Psoas muscle (tissue), 8 donors: ENCODE measurements around the gene PAX5. TPM values are rescaled to one million over a fixed set of nuclear protein-coding genes. Genes with fewer than 3 reads are reported as not detected.

Experiments
- ATAC-seq, 4 donors: fragments of 200-7000 bp; cut with Tn5 transposase; one replicate each; pipeline ENCODE4 v1.9.1; 2020; ENCODE audit warnings: moderate library complexity in 3 of 4, mild to moderate bottlenecking in 2 of 4
- DNase-seq, 2 donors: peaks; one replicate each; pipeline ENCODE4 v3.0.0-alpha.2; 2020
- H3K27ac ChIP-seq: fragments of 200-600 bp; one replicate; pipeline ENCODE4 v1.8.0; 2022
- H3K27me3 ChIP-seq, 3 donors: fragments of 200-600 bp in 1 of 3; one replicate each; pipeline versions ENCODE4 v1.6.1 to v1.8.0; 2013 to 2022; ENCODE audit warnings: low read length in 2 of 3, mild to moderate bottlenecking in 2 of 3, moderate library complexity in 1 of 3; ENCODE audit not compliant: insufficient read depth in 3 of 3
- H3K36me3 ChIP-seq, 2 donors: fragments of 200-600 bp in 1 of 2; one replicate each; pipeline versions ENCODE4 v1.6.1 to v1.8.0; 2013 to 2022; ENCODE audit warnings: low read depth in 1 of 2, mild to moderate bottlenecking in 1 of 2, moderate library complexity in 1 of 2; ENCODE audit not compliant: insufficient read depth in 1 of 2
- H3K4me1 ChIP-seq: fragments of 200-600 bp; one replicate; pipeline ENCODE4 v1.8.0; 2022
- H3K4me3 ChIP-seq: fragments of 200-600 bp; one replicate; pipeline ENCODE4 v1.8.0; 2022; ENCODE audit warnings: mild to moderate bottlenecking
- H3K9me3 ChIP-seq: fragments of 200-600 bp; one replicate; pipeline ENCODE4 v1.8.0; 2022
- WGBS, 3 donors: extraction: QIAGEN DNeasy Blood & Tissue Kit; methylation state at CpG; one replicate each; pipeline versions ENCODE4 v1.1.6 to v1.1.7; 2013; 5-methylcytosine and 5-hydroxymethylcytosine counted together
- intact Hi-C, 2 donors: fragments of 100-400 bp; cut with DNase I; formaldehyde crosslinking; loops; one replicate each; pipeline versions ENCODE4 v1.11.0 to v1.14.2; 2022
- polyA plus RNA-seq, 3 donors: library from polyadenylated mRNA; stranded (reverse); fragments of 200-250 nt; gene quantifications; one replicate each; pipeline ENCODE4 v1.2.3, GENCODE V29; 2013
- total RNA-seq, 4 donors: library from RNA; stranded (reverse); fragmentation: NEBNext Ultra II Directional in 2 of 4; extraction: Animal tissue kit (Norgen Biotek cat#: 25700) in 2 of 4; gene quantifications; one replicate each; pipeline versions ENCODE4 v1.2.1 to v1.2.4, GENCODE V29; 2021 to 2023
- TF ChIP-seq, protein P1 (sequence below): fragments of 200-600 bp; IDR thresholded peaks from one replicate; pipeline ENCODE4 v1.8.0; 2022; ENCODE audit warnings: antibody characterized with exemption
- donor health status: healthy with polysubstance abuse.
- donor health status: DM: no; HTN: no; CAD: no; lungs with moderate emphysema.
- donor health status: Bipolar disorder and iron deficiency.
- donor health status: healthy.
- donor health status: DM: yes; HTN: yes; CAD: no.
- donor health status: DM: no; HTN: no; CAD: no.
- donor health status: DM: no; HTN: no; CAD: no.
- donor health status: DM: yes; HTN: yes; CAD: no.

PAX5 gene
- total and polyA plus RNA-seq, 7 donors: under 0.01 to 0.50 (median 0.06) TPM; not detected in 3

DNA sequence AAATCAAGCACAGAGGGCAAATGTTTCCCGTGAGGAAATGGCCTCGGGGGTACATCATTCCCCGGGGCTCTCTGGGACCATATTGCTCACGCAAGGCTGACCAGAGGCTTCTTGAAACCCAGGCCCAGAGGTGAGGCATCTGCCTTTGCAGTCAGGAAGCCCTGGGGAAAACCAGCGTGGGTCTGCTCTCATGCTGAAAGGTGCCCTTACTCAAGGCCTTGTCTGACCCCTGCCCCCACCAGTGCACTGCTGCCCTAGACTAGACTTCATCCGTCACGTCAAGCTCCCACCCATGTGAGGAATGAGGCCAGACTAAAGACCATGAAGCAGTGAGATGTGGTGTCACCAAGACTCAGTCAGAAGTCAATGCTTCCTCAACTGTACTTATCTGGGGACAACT lies 66.1 kb downstream of the PAX5 start:
- H3K4me3 ChIP-seq: no peak overlapping the region
- no peaks in the 10 kb centered on the region for H3K4me1 ChIP-seq
- H3K27me3 ChIP-seq: no peaks in the 10 kb centered on the region
- H3K27ac ChIP-seq: no peak overlapping the region
- ATAC-seq (no peak), DNase-seq (no peak)
- TF ChIP-seq, protein P1, sequence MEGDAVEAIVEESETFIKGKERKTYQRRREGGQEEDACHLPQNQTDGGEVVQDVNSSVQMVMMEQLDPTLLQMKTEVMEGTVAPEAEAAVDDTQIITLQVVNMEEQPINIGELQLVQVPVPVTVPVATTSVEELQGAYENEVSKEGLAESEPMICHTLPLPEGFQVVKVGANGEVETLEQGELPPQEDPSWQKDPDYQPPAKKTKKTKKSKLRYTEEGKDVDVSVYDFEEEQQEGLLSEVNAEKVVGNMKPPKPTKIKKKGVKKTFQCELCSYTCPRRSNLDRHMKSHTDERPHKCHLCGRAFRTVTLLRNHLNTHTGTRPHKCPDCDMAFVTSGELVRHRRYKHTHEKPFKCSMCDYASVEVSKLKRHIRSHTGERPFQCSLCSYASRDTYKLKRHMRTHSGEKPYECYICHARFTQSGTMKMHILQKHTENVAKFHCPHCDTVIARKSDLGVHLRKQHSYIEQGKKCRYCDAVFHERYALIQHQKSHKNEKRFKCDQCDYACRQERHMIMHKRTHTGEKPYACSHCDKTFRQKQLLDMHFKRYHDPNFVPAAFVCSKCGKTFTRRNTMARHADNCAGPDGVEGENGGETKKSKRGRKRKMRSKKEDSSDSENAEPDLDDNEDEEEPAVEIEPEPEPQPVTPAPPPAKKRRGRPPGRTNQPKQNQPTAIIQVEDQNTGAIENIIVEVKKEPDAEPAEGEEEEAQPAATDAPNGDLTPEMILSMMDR: no peak
- H3K36me3 ChIP-seq: no peaks in the 10 kb centered on the region
- H3K9me3 ChIP-seq: no peaks in the 10 kb centered on the region
- 67 to 84% (median 70%) methylated on average over 7 of the region's 7 CpGs for WGBS, 3 donors
- intact Hi-C loops: no loop called here

DNA sequence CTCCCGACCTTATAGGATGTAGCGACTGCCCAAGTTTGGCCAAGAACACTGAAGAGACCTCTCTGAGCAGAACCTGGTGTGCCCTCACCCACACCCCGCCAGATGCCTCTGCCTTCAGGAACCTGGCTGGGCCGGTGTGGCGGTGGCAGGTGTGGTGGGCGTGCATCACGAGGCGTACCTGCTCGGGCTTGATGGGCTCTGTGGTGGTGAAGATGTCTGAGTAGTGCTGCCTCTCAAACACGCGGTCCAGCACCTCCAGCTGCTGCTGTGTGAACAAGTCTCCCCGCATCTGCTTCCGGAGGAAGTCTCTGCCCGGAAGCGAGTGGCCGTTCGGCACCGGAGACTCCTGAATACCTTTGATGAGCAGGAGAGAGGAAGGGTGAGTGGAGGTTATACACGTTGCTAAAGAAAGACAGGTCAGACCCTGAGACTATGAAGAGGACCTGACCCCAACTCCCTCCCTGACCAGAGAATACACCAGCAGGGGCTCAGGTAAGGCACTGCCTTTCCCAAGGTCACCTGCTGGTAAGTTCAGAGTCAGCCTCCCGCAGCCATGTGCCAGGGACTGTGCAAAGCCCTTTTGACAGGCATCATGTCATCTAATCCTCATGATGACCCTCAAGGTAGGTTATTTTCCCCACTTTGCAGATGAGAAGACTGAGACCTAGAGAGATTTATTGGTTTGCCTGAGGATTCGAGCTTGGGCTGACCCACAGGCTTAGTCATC lies 67.5 kb downstream of the PAX5 start:
- TF ChIP-seq, protein P1: no peak
- WGBS, 3 donors: 79 to 89% (median 84%) methylated on average over 20 to 21 of the region's 21 CpGs
- Histone ChIP-seq H3K27ac (no peak overlapping the region), H3K4me3 (no peak overlapping the region), H3K27me3 (no peaks in the 10 kb centered on the region), H3K36me3 (no peaks in the 10 kb centered on the region), H3K4me1 (no peaks in the 10 kb centered on the region), H3K9me3 (no peaks in the 10 kb centered on the region)
- ATAC-seq (no peak), DNase-seq (no peak)
- intact Hi-C loops: no loop called here

DNA sequence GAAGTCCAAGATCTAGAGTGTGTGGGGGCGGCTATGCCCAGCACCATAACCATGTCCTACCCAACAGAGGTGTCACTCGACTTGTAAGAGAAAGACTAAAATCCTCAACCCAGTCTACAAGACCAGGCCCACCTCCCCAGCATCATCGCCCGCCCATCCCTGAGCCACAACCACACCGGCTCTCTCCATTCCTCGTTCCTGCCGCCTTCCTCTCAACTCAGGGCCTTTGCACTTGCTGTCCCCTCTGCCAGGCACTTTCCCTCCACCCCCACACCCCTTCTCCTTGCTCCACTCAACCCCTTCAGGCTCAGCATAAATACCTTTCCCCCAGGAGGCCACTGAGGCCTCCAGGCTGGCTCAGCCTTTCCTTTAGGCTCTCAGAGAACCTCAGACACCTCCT lies 69.3 kb downstream of the PAX5 start:
- Histone ChIP-seq H3K4me3 (no peak overlapping the region), H3K27ac (no peak overlapping the region), H3K9me3 (no peaks in the 10 kb centered on the region), H3K27me3 (peaks cover 0 to 1% (median 0%) of the 10 kb centered on the region in 3 donors), H3K4me1 (no peaks in the 10 kb centered on the region), H3K36me3 (no peaks in the 10 kb centered on the region)
- intact Hi-C loops: no loop called here
- TF ChIP-seq, protein P1: no peak
- ATAC-seq (no peak), DNase-seq (no peak)
- WGBS, 3 donors: 92 to 97% (median 94%) methylated on average over 7 of the region's 7 CpGs

DNA sequence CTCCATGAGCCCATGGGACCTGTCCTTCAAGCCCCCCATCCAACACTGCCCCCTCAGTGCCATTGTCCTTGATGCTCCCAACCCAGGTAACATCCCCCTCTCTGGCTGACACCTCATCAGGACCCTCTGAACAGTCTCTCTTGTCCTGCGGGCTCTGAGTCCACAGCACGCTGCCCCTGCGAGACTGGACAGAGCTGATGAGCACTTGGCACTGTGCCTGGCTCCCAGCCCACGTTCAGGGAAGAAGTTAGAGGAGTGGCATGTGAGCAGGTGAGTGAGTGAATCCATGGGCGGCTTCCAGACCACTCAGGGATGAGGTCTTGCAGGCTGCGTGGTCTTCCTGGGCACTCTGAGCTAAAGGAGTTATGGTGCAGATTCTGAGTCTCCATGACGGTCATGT lies 70.7 kb downstream of the PAX5 start:
- DNase-seq (no peak), ATAC-seq (no peak)
- TF ChIP-seq, protein P1: no peak
- Histone ChIP-seq H3K9me3 (no peaks in the 10 kb centered on the region), H3K36me3 (no peaks in the 10 kb centered on the region), H3K27me3 (peaks cover 0 to 4% (median 0%) of the 10 kb centered on the region in 3 donors), H3K27ac (no peak overlapping the region), H3K4me3 (no peak overlapping the region), H3K4me1 (no peaks in the 10 kb centered on the region)
- intact Hi-C loops: no loop called here
- 72 to 81% (median 77%) methylated on average over 7 of the region's 7 CpGs for WGBS, 3 donors

GRCh38 chr9:36962691-36963090 lies 71.4 kb downstream of the PAX5 start:
- no peak for ATAC-seq
- H3K27me3 ChIP-seq: peaks cover 0 to 5% (median 4%) of the 10 kb centered on the region in 3 donors
- DNase-seq: no peak
- H3K4me3 ChIP-seq: no peak overlapping the region
- TF ChIP-seq, protein P1: no peak
- 89 to 94% (median 93%) methylated on average over 11 of the region's 11 CpGs for whole genome bisulfite sequencing, 3 donors
- H3K4me1 ChIP-seq: no peaks in the 10 kb centered on the region
- no peak overlapping the region for H3K27ac ChIP-seq
- intact Hi-C loops: no loop called here
- no peaks in the 10 kb centered on the region for H3K9me3 ChIP-seq
- no peaks in the 10 kb centered on the region for H3K36me3 ChIP-seq
